Renal cortex interstitium (tissue), 11 donors: Measurements from ENCODE around the gene PLCL2. TPM values are rescaled to one million over a fixed set of nuclear protein-coding genes. Genes with fewer than 3 reads are reported as not detected.

Source experiments
- DNase-seq, 11 donors: peaks; one replicate each; pipeline ENCODE4 v3.0.0-alpha.2; 2013; ENCODE audit warnings: low read depth in 9 of 11, low spot score in 4 of 11; ENCODE audit errors: extremely low read depth in 1 of 11
- polyA plus RNA-seq, 3 donors: library from polyadenylated mRNA; unstranded; fragments of 120-200 nt; gene quantifications; one replicate each; pipeline ENCODE4 v1.2.1, GENCODE V29; 2013; ENCODE audit not compliant: insufficient read length in 3 of 3

PLCL2 gene
- polyA plus RNA-seq, 3 donors: 14.2 to 17.7 (median 15.0) TPM

GRCh38 chr3:17047894-17048293 lies 163.1 kb downstream of the PLCL2 start:
- DNase-seq: no peak

GRCh38 chr3:17050071-17050470 lies 165.3 kb downstream of the PLCL2 start:
- no peak for DNase-seq

GRCh38 chr3:17050506-17050905 lies 165.8 kb downstream of the PLCL2 start:
- DNase-seq: no peak

GRCh38 chr3:17052363-17052762 lies 167.6 kb downstream of the PLCL2 start:
- DNase-seq: no peak

- DNase-seq: no peak
Measured at GRCh38 chr3:17054301-17054981, 169.7 kb downstream of the PLCL2 start.

GRCh38 chr3:17054982-17055343 lies 170.2 kb downstream of the PLCL2 start:
- no peak for DNase-seq

- DNase-seq: no peak
Measured at GRCh38 chr3:17055374-17056276, 170.9 kb downstream of the PLCL2 start.

GRCh38 chr3:17057321-17057720 lies 172.6 kb downstream of the PLCL2 start:
- no peak for DNase-seq

- DNase-seq: no peak
Measured at GRCh38 chr3:17059989-17060550, 175.3 kb downstream of the PLCL2 start.

- DNase-seq: no peak
Measured at GRCh38 chr3:17061005-17061404, 176.2 kb downstream of the PLCL2 start.

GRCh38 chr3:17062736-17063135 lies 178.0 kb downstream of the PLCL2 start:
- no peak for DNase-seq

GRCh38 chr3:17063596-17063995 lies 178.8 kb downstream of the PLCL2 start:
- DNase-seq: peak in 4 of 11 donors; percentile 16 to 23 (median 18)

GRCh38 chr3:17065315-17065714 lies 180.6 kb downstream of the PLCL2 start:
- DNase-seq: no peak

GRCh38 chr3:17065881-17066280 lies 181.1 kb downstream of the PLCL2 start:
- DNase-seq: no peak

GRCh38 chr3:17069754-17070153 lies 185.0 kb downstream of the PLCL2 start:
- no peak for DNase-seq

GRCh38 chr3:17070161-17070959 lies 185.6 kb downstream of the PLCL2 start:
- no peak for DNase-seq

GRCh38 chr3:17074559-17074958 lies 189.8 kb downstream of the PLCL2 start:
- no peak for DNase-seq

- DNase-seq: no peak
Measured at GRCh38 chr3:17075358-17075757, 190.6 kb downstream of the PLCL2 start.

GRCh38 chr3:17075907-17076306 lies 191.2 kb downstream of the PLCL2 start:
- DNase-seq: no peak
